Superior temporal gyrus (tissue), 1 donor: ENCODE measurements around the gene MRPL34.

Experiments used
- DNase-seq: peaks from one replicate; pipeline ENCODE4 v3.0.0-alpha.2; 2016; ENCODE audit errors: extremely low spot score

MRPL34 gene

GRCh38 chr19:17341386-17341785 is 35.7 kb downstream of the MRPL34 start:
- no peak for DNase-seq

DNA sequence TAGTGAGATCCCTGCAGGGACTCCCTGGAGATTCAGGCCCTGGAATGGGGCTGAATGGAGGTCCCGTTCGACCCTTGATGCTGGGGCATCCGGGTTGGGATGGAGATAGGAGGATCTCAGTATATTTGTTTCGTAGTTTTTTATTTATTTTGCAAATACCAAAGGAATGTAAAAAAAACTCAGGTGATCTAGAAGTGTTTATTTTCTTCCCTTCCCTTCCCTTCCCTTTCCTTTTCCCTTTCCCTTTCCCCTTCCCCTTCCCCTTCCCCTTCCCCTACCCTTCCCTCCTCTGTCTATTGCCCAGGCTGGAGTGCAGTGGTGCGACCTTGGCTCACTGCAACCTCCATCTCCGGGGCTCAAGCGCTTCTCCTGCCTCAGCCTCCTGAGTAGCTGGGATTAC is 36.2 kb downstream of the MRPL34 start:
- no peak for DNase-seq

GRCh38 chr19:17346109-17346671 is 40.5 kb downstream of the MRPL34 start:
- DNase-seq, result peak; percentile 73

DNA sequence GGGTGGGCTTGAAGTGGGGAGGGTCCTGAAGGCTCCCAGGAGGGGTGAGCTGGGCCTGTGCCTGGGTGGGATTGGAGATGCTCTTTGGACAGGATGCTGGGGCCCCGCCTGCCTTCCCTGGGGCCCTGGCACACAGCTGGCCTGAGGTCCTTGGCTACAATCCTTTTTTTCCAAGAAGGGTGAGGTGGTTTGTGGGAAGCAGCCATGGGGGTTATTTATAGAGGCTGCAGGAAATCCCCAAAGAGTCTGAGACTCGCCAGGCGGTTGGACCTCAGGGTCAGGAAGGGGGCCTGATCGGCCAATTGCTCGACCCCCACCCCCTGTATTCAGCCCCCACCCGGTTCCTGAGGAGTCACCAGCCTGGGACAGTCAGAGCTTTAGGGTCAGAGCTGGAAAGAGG is 41.7 kb downstream of the MRPL34 start:
- no peak for DNase-seq

DNA sequence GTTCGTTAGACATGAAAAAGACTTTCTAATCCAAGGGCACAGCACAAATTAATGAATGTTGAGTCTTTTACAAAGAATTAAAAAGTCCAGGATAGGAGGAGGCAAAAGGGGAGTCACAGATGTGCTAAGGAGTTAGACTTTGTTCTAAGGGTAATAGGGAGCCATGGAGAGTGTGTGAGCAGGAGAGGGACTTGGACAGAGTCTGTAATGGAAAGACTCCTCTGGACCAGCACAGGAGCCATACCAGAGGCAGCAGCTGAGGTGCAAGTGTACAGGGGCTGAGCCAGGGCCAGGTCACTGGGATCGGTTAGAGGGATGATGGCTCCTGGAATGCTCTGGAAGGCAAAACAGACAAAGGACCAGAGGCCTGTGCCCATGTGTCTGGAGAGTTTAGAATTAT is 42.2 kb downstream of the MRPL34 start:
- DNase-seq, result no peak

GRCh38 chr19:17348700-17349099 is 43.0 kb downstream of the MRPL34 start:
- DNase-seq, result no peak

GRCh38 chr19:17351815-17352435 is 46.3 kb downstream of the MRPL34 start:
- no peak for DNase-seq

GRCh38 chr19:17352608-17353280 is 47.1 kb downstream of the MRPL34 start:
- DNase-seq, result no peak

DNA sequence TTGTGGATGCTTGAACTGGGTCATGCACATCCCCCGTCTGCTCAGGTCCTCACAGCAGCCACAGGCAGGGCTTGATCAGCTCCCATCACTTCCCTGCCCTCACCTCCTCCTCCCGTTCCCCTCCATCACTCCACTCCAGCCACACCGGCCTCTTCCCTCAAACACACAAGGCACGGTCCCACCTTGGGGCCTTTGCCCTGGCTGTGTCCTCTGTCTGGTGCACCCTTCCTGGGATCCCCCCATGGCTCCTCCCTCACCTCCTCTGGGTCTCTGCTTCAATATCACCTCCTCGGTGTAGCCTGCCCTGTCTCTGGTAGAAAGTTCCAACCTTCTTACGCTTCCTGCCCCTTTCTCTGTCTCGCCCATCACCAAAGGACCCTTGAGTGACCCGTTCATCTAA is 47.7 kb downstream of the MRPL34 start:
- DNase-seq, result no peak
